GM12891 (cell line): ENCODE results near the gene TNRC6A.

Source experiments
- DNase-seq: peaks from one replicate; pipeline ENCODE4 v3.0.0; 2011; ENCODE audit warnings: low spot score; ENCODE audit not compliant: insufficient read length
- FAIRE-seq: peaks from 2 replicates; lab custom pipeline; 2011; peaks lifted over from hg19 to GRCh38; lab: Jason Lieb, UNC
- PAX5 ChIP-seq: IDR thresholded peaks from 2 replicates; pipeline ENCODE4 v1.6.1; 2011; ENCODE audit warnings: low read length, moderate library complexity, mild to moderate bottlenecking; ENCODE audit not compliant: insufficient read depth, severe bottlenecking
- POLR2A ChIP-seq: IDR thresholded peaks from 2 replicates; pipeline ENCODE4 v1.6.1; 2011; ENCODE audit warnings: low read depth, low read length, control low read depth
- POLR2AphosphoS5 ChIP-seq: IDR thresholded peaks from 2 replicates; pipeline ENCODE4 v1.6.1; 2011; ENCODE audit warnings: low read depth, low read length, control low read depth
- POU2F2 ChIP-seq: IDR thresholded peaks from 2 replicates; pipeline ENCODE4 v1.6.1; 2011; ENCODE audit warnings: low read depth, mild to moderate bottlenecking, control low read depth, low read length, moderate library complexity
- SPI1 ChIP-seq: IDR thresholded peaks from 2 replicates; pipeline ENCODE4 v1.6.1; 2011; ENCODE audit warnings: low read depth, low read length, control low read depth
- TAF1 ChIP-seq: IDR thresholded peaks from 2 replicates; pipeline ENCODE4 v1.6.1; 2011; ENCODE audit warnings: low read depth, low read length, control low read depth

The TNRC6A gene

GRCh38 chr16:24775455-24775854, 46.0 kb downstream of the TNRC6A start:
- FAIRE-seq (no peak), DNase-seq (no peak)
- no peak for TF ChIP-seq POLR2A
- TF ChIP-seq POU2F2 = no peak
- TF ChIP-seq TAF1 = no peak
- no peak for TF ChIP-seq POLR2AphosphoS5
- no peak for TF ChIP-seq SPI1
- TF ChIP-seq PAX5 = no peak

GRCh38 chr16:24776501-24777220, 47.2 kb downstream of the TNRC6A start:
- no peak for DNase-seq
- FAIRE-seq = no peak
- TF ChIP-seq TAF1 (no peak), POLR2AphosphoS5 (no peak), POU2F2 (no peak), POLR2A (no peak), SPI1 (no peak), PAX5 (no peak)

- DNase-seq (no peak), FAIRE-seq (no peak)
- no peak for TF ChIP-seq PAX5
These were observed 49.2 kb downstream of the TNRC6A start for GRCh38 chr16:24778671-24779070.

- FAIRE-seq (no peak), DNase-seq (no peak)
- TF ChIP-seq TAF1 (no peak), POU2F2 (no peak), POLR2AphosphoS5 (no peak), PAX5 (no peak), SPI1 (no peak), POLR2A (no peak)
These were observed 51.8 kb downstream of the TNRC6A start for GRCh38 chr16:24781256-24781655.

- TF ChIP-seq POLR2A (no peak), POLR2AphosphoS5 (no peak), POU2F2 (no peak), SPI1 (no peak), TAF1 (no peak), PAX5 (no peak)
- FAIRE-seq (no peak), DNase-seq (no peak)
These were observed 54.7 kb downstream of the TNRC6A start for GRCh38 chr16:24784121-24784520.

GRCh38 chr16:24789881-24790280, 60.4 kb downstream of the TNRC6A start:
- no peak for TF ChIP-seq POLR2A
- no peak for TF ChIP-seq SPI1
- no peak for TF ChIP-seq TAF1
- no peak for TF ChIP-seq PAX5
- TF ChIP-seq POU2F2 = no peak
- TF ChIP-seq POLR2AphosphoS5 = no peak
- no peak for FAIRE-seq
- no peak for DNase-seq

- DNase-seq (no peak), FAIRE-seq (no peak)
- TF ChIP-seq SPI1 (no peak), POLR2A (no peak), TAF1 (no peak), PAX5 (no peak), POU2F2 (no peak), POLR2AphosphoS5 (no peak)
These were observed 71.1 kb downstream of the TNRC6A start for GRCh38 chr16:24800586-24800985.

GRCh38 chr16:24801761-24802302, 72.4 kb downstream of the TNRC6A start:
- no peak for TF ChIP-seq SPI1
- TF ChIP-seq TAF1 = no peak
- TF ChIP-seq POU2F2 = no peak
- TF ChIP-seq POLR2A = no peak
- no peak for TF ChIP-seq POLR2AphosphoS5
- TF ChIP-seq PAX5 = no peak
- no peak for FAIRE-seq
- no peak for DNase-seq

GRCh38 chr16:24805484-24805883, 76.0 kb downstream of the TNRC6A start:
- TF ChIP-seq PAX5 (no peak), POLR2AphosphoS5 (no peak), POLR2A (no peak), TAF1 (no peak), SPI1 (no peak), POU2F2 (no peak)
- DNase-seq = no peak
- FAIRE-seq = no peak
